Measurements from ENCODE around the gene TMEM88.
A peak's percentile ranks its signal among the peaks of the same experiment; 100 is the strongest.

TMEM88 gene

DNA sequence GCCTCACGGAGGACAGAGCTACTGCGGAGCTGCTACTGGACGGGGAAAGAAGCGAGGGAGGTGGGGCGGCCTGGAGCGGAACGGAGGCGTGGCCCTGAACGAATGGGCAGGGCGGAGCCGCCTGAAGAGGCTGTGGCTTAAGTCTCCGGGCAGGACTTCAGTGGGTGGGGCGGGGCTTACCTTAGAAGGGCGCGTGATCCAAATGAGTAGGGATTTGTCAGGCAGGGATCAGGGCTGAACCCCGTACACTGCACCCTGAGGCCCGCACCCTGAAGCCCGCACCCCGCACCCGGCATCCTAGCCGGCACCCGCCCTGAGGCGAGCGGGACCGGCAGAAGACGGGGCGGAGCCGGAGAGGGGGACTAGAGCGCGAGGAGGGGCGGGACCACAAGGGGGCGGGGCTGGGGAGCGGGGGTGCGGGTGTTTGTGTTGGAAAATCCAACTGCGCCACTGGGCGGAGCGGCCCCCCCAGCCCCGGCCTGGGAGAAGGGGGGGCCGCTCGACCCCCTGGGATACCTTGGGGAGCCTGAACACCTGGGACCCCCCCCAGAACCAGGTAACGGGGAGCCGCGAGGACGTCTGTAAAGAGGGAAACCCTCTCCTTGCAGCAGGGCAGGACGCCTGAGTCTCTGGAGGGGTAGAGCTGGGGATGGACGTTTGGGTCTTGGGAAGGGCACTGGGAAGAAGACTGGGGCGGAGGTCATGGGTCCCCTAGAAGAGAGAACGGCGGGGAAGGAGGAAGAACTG lies 20.9 kb upstream of the TMEM88 start, which contains the start of gene KDM6B:
TSS of gene KDM6B (plus strand) at position 423 of the 747 bp plus-strand sequence. CDS start 11,338 bp downstream, outside the sequence.
- no peak for DNase-seq

GRCh38 chr17:7834542-7834956 lies 20.3 kb upstream of the TMEM88 start:
- no peak for DNase-seq

DNA sequence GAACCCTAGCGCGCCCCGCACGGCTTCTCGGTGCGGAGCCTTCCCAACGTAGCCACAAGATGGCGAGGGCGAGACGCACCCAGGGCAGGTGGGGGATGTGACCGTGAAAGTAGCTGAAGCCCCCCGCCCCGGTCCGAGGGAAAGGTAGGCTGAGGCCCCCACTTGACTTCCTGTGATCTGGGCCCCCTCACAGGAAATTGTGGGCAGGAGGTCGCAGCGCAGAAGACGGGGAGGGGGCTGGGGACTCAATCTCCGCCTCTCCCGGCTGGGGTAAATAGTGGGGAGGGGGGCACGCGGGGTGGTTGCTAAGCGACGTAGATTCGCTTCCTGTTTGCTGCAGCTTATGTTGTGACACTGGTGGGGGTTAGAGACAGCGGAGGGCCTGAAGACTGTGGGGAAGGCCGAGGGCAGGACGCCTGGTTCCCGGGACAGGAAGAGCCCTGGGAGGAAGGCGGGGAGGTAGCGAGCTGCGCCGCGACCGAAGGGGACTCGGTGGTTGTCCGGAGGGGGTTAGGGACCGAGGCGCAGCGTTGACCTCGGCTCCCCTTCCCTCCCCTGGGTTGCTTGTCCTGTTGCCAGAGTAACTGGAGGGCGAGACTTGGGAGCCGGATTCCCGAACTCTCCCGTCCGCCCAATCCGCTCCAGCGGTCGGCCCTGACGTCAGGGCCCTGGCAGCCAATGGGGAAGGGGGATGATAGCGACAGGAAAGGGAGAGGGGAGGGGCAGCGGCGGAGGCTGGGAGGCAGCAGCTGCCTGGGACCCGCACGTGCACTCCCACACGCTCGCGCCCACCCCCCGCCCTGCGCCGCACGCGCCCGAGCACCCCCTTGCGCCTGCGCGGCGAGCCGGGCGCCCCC lies 19.7 kb upstream of the TMEM88 start:
- DNase-seq = peak; percentile 65

DNA sequence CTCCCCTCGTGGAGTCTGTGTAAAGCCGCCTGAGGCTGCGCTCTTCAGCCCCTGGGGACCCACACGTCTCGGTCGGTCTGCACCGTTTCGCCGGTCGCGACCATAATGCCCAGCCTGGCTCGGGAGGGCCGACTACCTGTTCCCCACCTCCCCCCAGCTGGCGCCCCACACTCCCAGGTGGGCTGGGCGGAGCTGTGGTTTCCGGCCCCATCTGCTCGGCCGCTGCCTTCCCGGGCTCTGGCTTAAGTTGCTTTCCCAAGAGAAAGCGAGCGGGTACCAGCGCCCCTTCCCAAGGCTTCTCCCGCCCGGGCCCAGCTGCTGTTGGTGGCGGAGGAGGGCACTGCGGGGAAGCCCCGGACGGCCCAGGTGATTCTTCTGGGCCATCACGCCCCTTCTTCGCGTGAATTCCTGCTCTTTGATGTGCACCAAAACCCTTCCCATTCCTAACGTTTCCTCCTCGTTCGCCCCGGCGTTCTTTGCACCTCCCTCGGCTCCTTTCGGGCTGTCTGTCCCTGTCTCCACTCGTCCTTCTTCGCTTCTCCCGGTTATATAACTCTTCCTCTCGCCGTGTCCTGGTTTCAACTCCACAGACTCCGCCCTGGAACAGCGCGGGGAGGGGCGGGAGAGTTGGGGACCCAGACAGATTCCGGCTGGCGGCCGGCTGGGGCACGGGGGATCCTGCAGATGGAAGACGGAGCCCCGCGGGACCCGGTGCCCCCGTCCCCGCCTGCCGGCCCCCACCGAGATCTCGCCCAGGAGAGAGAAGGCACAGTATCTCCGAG lies 18.9 kb upstream of the TMEM88 start:
- DNase-seq = no peak

GRCh38 chr17:7836596-7837407 lies 18.1 kb upstream of the TMEM88 start:
- no peak for DNase-seq

- DNase-seq = no peak
These were observed 17.3 kb upstream of the TMEM88 start for GRCh38 chr17:7837408-7838088.

DNA sequence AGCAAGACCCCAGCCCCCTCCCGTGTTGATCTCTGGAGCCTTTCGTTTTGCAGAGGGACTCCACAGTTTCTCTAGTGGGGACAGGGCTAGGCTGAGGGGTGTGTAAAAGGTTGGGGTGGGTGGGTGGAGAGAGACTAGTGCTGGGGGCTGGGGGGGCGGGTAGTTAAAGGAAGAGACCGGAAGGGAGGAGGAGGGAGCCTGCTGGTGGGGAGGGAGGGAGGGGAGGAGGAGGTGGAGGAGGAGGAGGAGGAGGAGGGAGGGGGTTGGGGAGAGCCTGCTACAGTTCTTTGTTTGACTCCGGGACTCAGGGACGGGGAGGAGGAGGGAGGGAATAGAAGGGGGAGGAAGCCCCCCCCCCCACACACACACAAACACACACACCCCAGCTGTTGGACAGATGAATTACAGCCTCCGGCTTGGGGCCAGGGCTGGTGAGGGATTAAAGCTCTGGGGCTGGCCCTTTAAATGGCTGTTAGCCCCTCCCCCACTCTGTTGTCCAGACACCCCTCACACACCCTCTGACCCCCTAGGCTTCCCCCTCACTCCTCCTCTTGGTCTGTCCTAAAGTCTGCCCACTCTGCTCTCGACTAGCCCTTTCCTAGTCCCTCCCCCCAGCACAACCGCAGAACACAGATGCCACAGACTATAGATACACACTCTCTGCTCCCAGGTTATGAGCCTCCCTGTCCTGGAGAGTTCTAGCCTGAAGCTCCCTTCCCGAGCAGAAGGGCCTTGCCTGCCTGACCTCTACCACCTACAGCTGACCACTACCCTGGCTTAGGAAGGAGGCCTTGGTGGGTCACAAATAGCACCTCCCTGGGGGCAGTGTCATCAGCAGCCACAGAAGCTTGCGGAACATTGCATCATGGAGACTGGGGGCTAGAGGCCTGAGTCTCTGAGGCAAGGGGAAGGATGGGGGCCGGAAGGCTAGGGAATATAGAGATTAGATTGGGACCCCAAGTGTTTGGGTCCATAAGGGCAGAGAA lies 16.5 kb upstream of the TMEM88 start:
- DNase-seq = no peak

DNA sequence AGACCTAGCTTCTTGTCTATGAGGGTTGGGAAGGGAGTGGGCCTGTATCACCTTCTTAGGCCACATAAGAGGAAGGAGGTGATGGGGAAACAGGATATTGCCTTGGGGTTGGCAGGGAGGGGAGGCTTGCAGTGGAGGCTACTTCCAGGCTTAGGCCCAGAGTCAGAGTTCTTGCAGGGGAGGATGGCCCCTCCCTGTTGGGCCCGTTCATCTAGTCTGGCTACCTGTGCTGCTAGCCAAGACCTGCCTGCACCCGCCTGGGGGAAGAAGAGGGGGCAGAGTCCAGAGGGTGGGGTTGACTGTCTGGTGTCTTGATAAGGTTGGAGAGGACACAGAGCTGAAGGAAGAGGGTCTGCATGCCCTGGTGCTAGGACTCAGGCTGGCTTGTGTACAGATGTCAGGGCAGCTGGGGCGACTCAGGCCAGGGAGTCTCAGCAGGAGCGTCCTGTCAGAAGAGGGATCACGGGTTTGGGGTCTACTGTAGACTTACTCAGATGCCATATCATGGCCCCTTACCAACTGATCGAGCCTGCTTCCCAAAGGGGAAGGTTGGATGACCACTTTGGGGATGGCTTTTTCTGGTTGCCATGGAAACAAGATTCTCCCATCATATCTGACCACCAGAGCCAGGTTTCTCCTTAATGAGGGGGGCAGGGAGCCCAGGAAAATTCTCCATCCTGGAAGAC lies 15.5 kb upstream of the TMEM88 start:
- DNase-seq = no peak

DNA sequence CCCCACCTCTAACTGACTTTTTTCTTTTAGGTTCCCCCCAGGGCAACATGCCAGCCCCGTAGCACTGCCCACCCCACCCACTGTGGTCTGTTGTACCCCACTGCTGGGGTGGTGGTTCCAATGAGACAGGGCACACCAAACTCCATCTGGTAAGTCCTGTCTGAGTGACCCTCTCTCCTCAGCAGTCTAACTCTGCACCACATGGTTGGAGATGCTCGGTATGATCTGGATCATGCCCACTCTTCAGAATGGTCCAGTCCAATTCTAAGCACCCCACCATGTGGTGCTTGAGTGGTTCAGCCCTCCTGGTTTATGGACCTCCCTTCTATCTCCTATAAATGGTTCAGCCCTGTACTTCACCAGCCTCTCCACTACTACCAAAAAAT lies 15.0 kb upstream of the TMEM88 start:
- DNase-seq = no peak

DNA sequence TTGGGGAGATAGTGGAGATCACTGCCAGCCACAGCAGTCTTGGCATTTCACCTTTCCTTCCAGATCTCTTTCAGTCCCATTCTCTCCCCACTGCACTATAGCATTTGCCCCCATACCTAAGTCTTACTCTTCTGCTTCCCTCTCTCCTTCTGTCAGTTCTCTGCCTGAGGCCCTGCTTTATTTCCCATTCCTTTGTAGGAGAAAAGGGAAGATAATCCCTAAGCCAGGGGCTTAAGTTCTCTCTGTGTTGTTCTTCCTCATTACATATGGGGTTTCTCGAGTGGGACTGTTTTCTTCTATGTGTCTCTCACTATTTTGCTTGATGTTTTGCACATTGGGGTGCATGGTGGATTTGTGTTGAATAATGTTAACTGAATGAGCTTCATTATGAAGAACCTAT lies 14.4 kb upstream of the TMEM88 start:
- DNase-seq = no peak

- no peak for DNase-seq
These were observed 14.0 kb upstream of the TMEM88 start for GRCh38 chr17:7840875-7841274.

- DNase-seq = no peak
These were observed 13.4 kb upstream of the TMEM88 start for GRCh38 chr17:7841396-7841914.

- DNase-seq = no peak
These were observed 12.9 kb upstream of the TMEM88 start for GRCh38 chr17:7841915-7842379.

GRCh38 chr17:7842380-7843256 lies 12.2 kb upstream of the TMEM88 start:
- no peak for DNase-seq

DNA sequence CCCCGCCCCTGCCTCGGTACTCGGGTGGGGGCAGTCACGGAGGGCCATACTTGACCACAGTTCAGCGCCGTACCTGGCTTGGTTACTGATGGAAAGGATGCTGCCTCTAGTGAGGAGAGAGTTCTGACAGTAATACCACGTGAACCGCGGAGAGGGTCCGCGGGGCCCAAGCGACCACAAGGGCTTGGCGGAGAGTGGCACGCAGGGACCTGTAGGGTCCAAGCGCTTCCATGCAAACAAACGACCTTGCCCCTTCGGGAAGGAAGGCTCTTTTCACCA lies 11.7 kb upstream of the TMEM88 start:
- DNase-seq = no peak

DNA sequence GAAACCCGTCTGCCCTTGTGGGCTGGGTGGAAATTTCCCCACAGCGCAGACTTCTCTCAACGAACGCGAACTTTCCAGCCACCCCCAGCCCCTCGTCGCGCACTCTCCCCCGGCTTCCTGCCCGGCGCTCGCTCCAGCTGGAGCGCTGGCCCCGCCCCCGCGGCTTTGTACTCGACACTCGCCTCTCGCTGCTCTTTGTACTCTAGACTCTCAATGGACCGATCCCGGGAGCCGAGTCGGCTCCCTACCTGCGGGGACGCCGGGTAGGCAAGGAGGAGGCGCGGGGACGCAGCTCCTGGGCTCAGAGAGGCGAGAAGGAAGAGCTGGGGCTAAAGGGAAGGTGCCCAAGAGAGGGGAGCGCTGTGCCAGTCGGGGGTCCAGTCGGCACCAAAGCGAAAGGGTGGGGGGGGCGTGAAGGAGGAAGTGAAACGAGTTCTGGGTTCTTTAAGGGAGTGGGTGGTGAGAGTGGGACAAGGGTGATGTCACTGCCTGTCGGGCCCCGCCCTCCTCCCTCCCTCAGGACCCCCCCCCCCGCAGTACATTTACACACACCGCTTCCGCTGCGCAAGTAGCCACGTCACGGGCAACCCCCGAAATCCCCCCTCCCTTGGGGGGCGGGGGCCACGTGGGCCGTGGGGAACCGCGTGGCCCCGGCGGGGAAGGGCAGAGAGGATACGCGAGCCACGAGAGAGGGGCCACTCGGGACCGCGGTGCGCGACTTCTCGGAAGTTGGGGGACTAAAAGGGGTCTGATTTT lies 11.2 kb upstream of the TMEM88 start:
- DNase-seq = peak; percentile 42

DNA sequence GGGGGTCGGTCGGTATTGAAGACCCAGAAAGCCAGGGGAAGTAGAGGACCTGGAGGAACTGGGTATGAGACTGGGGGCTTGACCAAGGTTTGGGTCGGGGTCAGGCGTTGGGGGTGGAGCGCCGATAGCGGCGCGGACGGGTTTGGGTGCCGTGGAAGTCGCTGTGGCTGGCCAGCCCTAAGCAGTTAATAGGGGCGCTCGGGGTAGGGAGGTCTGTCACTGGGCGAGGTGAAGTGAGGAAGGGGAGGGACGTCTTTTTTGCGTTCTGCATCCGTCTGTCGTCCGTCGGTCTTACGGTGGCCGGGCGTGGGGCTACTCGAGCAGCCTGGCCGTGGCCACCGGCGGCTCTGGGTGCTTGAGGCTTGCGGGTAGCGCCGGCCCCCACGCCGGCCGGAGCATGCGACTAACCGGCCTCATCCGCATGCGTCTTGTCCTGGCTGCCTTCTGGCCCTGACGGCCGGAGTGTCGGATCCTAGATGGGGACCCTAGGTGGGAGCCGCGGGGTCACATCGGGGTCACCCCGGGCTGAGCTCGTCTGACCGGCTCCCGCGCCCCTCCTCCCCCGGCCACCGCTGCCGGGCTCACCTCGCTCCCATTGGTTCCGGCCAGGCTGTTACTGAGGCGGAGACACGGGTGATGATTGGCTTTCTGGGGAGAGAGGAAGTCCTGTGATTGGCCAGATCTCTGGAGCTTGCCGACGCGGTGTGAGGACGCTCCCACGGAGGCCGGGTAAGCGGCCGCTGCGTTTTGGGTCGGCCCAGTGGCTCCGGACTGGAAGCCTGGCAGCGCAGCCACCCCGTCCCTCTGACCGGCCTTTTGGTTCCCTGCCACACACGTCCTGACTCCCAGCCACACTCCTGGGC lies 10.3 kb upstream of the TMEM88 start:
- peak; percentile 77 for DNase-seq
